NCI-H128 (cell line): ENCODE measurements around the gene RIPK3.
"Not testable (repeated sequence)": the region's sequence is repeated elsewhere in the genome, so short reads cannot be mapped to it uniquely, and the experiment has no call there.

Source experiments
- DNase-seq: peaks from one replicate; lab custom pipeline; 2025; ENCODE audit not compliant: unreplicated experiment; lab: John Stamatoyannopoulos, UW

The RIPK3 gene

GRCh38 chr14:24369907-24370687 is 30.3 kb upstream of the RIPK3 start:
- DNase-seq, result no peak

DNA sequence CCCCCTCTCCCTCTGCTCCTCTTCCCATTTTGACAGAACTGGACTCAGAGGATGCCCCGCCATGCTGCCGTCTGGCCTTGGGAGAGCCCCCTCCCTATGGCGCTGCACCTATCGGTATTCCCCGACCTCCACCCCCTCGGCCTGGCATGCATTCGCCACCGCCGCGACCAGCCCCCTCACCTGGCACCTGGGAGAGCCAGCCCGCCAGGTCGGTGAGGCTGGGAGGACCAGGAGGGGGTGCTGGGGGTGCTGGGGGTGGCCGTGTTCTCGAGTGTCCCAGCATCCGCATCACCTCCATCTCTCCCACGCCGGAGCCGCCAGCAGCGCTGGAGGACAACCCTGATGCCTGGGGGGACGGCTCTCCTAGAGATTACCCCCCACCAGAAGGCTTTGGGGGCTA is 29.7 kb upstream of the RIPK3 start:
- no peak for DNase-seq

DNA sequence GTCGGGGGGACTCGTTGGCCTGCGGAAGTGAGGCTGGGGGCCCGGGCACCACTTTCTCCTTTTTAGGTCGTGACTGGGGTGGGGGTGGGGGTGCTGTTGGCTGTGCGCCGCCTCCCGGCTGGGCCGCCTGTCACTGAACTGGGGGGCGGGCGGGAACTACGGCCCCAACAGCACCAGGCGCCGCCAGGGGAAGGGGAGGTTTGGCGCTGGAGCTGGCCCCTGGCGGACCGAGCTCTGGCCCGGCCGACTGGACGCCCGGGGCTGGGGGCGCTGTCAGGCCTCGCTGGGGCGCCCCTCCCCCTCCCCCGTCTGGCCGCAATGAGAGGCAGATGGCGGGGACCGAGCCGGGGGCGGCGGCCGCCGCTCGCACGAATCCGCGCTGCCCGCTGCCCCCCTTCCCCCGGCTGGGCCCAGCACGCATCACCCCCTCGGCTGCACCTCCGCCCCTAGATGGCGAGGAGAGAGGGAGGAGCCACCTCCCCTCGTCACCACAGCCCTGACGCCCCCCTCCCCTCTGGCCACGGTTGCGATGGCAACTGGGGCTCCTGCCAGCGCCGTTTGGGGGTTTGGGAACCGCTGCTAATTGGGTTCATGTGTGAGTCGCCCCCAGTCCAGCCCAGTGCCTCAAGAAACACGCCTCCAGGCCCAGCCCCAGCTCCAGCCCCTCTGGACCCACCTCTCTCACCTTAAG is 28.9 kb upstream of the RIPK3 start:
- peak; percentile 66 for DNase-seq

DNA sequence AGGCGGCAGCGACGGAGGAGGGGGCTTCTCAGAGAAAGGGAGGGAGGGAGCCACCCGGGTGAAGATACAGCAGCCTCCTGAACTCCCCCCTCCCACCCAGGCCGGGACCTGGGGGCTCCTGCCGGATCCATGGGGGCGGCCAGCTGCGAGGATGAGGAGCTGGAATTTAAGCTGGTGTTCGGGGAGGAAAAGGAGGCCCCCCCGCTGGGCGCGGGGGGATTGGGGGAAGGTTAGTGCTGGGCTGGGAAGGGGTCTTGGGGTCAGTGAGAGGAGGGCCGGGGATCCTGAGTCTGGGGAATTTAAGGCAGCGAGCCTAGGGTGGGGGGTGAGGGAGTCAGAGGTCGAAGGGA is 28.4 kb upstream of the RIPK3 start:
- DNase-seq, result no peak

GRCh38 chr14:24367514-24368211 is 27.9 kb upstream of the RIPK3 start, which contains the start of gene NFATC4:
NFATC4 (plus strand) TSS chr14:24368184; CDS start chr14:24368341, 157 bp downstream.
- DNase-seq, result peak; percentile 82

DNA sequence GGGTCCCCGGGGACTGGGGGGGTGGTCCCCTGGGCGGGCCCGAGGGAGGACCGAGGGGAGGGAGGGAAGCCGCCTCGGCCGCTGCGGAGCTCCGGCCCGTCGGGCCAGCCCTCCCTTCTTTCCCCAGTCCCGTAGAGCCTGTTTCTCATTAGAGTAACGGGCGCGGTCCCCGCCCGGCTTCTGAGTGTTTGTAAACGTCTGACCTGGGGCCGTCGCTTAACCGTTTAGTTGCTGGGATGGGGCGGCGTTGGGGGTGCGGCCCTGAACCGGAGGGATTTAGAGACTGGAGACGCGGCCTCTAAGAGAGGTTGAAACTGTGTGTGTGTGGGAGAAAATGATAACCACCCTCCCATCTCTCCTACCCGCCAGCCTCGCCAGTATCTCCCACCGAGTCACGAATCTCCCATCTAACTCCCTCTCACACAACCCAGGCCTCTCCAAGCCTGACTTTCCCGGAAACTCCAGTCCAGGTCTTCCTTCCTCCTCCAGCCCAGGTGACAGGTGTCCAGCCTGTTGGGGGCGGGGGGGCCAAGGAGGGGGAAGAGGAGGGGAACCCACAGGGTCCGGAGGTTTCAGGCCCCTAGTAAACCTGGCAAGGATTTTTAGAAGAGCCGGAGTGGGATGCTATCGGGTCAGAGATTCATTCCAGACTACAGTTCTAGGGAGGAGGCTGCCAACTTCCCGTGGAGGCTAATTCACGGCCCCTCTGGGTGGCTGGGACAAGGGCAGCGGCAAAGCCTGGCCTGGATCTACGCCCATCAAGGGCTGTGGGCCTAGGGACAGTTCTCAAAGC is 27.1 kb upstream of the RIPK3 start:
- peak; percentile 89 for DNase-seq

DNA sequence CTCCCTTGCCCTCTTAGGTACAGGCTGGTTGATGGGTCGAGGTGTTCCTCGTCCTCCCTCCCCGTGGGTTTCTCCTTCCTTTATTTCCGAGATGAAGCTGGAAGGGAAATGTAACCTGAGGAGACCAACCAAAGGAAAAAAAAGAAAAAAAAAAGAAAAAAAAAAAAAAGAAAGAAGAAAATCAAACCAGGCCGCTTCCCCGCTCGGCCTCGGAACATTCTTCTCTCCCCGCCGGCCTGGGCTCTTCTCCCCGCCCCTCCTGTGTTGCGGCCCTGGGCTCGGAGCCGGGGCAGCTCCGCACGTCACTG is 26.6 kb upstream of the RIPK3 start:
- DNase-seq, result no peak

- peak; percentile 67 for DNase-seq
Observed at GRCh38 chr14:24365600-24366412, 26.0 kb upstream of the RIPK3 start.

DNA sequence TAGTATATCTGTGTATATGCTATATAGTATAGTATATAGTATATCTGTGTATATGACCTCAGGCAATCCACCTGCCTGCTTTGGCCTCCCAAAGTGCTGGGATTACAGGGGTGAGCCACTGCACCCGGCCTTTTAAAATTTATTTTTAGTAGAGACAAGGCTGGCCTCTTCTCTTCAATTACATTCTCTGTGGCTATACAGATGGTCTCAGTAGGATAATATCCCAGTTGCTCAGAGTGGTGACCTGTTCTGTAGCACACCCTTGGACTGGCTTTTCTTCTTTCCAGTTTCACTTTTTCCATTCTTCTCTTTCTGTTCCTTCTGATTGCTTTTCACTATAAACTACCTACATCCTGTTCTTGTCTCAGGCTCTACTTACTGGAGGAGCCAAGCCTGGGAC is 25.1 kb upstream of the RIPK3 start:
- DNase-seq, result no peak

GRCh38 chr14:24363401-24363800 is 23.6 kb upstream of the RIPK3 start:
- no peak for DNase-seq

DNA sequence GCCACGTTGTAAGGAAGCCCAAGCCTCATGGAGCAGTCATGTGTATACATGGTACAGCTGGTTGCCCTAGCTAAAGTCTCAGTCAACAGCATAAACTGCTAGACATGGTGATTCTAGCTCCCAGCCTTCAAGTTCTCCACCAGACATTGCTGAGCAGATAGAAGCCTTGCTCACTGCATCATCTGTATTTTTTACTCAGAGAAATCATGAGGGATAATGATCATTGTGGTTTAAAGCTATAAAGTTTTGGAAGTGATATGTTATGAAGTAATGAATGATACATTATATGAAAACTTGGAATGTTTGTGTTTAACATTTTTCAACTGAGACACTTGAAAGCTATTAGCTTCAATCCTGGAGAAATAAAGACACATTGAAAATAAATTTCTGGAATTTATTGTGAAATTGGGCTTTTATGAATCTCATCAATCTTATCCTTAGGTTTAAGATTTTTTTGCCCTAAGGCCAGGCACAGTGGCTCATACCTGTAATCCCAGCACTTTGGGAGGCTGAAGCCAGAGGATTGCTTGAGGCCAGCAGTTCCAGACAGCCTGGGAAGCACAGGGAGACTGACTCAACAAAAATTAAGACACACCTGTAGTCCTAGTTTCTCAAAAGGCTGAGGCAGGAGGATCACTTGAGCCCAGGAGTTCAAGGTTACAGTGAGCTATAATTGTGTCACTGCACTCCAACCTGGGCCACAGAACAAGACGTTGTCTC is 22.6 kb upstream of the RIPK3 start:
- DNase-seq, result no peak

- no peak for DNase-seq
Observed at GRCh38 chr14:24361326-24361725, 21.5 kb upstream of the RIPK3 start.

- no peak for DNase-seq
Observed at GRCh38 chr14:24360281-24360680, 20.5 kb upstream of the RIPK3 start.

- no peak for DNase-seq
Observed at GRCh38 chr14:24356208-24356607, 16.4 kb upstream of the RIPK3 start.

DNA sequence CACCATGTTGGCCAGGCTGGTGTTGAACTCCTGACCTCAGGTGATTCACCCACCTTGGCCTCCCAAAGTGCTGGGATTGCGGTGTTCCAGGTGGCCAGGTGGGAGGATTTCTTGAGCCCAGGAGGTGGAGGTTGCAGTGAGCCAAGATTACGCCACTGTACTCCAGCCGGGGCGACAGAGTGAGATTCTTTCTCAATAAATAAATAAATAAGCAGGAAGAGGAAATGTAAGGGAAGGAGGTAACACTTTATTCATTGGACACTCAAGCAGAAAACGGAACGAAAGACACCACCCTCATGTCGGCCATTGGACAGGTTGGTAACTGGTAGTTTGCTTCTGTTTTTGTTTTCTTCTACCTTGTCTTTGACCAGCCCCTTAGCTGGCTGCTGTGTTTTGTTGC is 15.2 kb upstream of the RIPK3 start:
- no peak for DNase-seq

GRCh38 chr14:24354482-24354825 is 14.7 kb upstream of the RIPK3 start:
- not testable (repeated sequence) for DNase-seq

- no peak for DNase-seq
Observed at GRCh38 chr14:24353559-24354481, 14.0 kb upstream of the RIPK3 start.

- DNase-seq, result no peak
Observed at GRCh38 chr14:24351517-24351916, 11.7 kb upstream of the RIPK3 start.

GRCh38 chr14:24349742-24350141 is 10.0 kb upstream of the RIPK3 start:
- no peak for DNase-seq
